ENCODE data around the gene SH3PXD2A.

Gene SH3PXD2A

GRCh38 chr10:103894441-103894864 lies 39.1 kb upstream of the SH3PXD2A start:
- TF ChIP-seq CTCF (IDR thresholded peaks at IDR 0.05): no peak

GRCh38 chr10:103893817-103894216 lies 38.4 kb upstream of the SH3PXD2A start:
- no peak for TF ChIP-seq CTCF (IDR thresholded peaks at IDR 0.05)

- no peak for TF ChIP-seq CTCF (IDR thresholded peaks at IDR 0.05)
Observed at GRCh38 chr10:103892181-103892580, 36.8 kb upstream of the SH3PXD2A start.

- no peak for TF ChIP-seq CTCF (IDR thresholded peaks at IDR 0.05)
Observed at GRCh38 chr10:103890688-103891087, 35.3 kb upstream of the SH3PXD2A start.

GRCh38 chr10:103890194-103890658 lies 34.9 kb upstream of the SH3PXD2A start:
- no peak for TF ChIP-seq CTCF (IDR thresholded peaks at IDR 0.05)

GRCh38 chr10:103889121-103889720 lies 33.8 kb upstream of the SH3PXD2A start:
- TF ChIP-seq CTCF (IDR thresholded peaks at IDR 0.05): no peak

DNA sequence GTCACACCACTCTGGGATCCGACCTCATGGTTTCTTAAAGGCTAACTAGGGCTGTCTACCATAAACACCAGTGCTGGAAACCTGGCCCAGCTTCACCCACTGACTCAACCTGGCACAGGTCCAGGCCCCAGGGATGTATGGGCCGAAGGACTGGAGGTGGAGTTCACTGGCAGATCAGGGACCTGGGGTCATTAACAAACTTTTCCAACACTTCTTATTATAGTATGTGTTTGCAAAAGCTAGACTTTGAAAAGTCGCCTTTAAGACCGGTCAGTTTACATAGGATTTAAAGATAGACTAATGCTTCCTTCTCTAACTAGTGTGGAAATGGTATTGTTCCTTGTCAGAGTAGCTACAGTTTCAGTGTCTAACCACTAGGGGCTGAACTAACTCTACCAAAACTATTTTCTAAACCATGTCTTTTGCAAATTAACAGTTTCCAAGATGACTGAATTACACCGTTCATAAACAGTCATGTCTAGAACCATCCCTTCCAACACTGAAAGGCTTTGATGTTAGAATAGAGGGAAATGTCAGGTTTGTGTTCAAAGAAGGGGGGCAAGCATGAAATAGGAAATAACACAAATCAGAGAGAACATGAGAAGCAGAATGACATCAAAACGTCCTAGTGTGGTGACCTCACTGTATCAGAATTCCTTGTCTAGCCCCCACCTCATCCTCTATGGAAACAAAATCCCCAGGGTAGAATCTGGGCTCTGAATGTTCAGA lies 32.9 kb upstream of the SH3PXD2A start:
- peak; percentile 96 for TF ChIP-seq CTCF (IDR thresholded peaks at IDR 0.05)
